NCI-H446 (cell line): ENCODE data around the gene ALDH3A2.

Experiments
- DNase-seq, 2 experiments: peaks; one replicate each; lab custom pipeline; 2025; lab: John Stamatoyannopoulos, UW

ALDH3A2 gene

DNA sequence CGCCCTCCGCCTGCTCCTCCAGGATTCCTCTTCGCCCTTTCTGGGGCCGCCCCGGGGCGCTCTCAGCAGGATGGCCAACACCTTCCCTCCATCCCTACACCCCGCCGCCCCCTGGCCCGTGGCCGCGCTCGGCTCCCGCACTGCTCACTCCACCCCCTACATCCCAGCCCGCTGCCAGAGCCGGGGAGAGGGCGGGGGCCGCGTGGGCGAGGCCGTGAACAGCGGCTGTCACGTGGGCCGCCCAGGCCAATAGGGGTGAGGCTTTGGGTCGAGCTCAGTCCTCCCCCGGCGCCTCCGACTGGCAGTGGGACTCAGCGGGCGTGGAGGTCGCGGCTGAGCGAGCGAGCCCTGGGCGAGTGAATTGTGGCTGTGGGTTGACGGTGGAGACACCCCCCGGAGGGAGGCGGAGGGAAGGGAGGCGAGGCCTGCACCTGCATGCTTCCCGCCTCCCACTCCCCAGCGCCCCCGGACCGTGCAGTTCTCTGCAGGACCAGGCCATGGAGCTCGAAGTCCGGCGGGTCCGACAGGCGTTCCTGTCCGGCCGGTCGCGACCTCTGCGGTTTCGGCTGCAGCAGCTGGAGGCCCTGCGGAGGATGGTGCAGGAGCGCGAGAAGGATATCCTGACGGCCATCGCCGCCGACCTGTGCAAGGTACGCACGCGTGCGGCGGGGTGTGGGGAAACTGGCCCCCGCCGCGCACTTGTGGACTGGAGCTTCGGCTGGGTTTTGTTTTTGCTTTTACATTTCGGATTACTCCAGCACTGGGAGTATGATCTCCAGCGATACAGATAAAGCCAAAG, at the start of gene ALDH3A2:
Gene ALDH3A2 (plus strand): TSS at position 277 of the 799 bp plus-strand sequence. CDS start 221 bp downstream, at position 498.
- peak; percentile 89 to 93 for DNase-seq

DNA sequence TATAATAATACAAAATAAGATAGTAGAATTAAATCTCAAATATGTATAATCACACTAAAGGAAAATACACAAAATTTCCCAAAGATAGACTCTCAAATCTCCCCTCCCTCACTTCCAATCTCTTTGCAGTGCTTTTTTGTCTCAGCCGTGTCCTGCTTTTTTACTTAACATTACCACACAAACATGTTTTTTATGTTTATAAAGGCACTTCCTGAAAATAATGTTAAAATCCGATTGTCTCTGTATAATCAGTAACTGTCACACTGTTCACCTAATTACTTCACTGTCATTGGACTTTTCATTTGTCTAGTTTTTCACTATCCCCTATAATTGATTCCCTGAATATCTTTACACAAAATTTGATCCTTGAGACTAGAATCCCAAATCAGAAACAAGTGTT, 38.2 kb upstream of the ALDH3A2 start:
- no peak for DNase-seq

DNA sequence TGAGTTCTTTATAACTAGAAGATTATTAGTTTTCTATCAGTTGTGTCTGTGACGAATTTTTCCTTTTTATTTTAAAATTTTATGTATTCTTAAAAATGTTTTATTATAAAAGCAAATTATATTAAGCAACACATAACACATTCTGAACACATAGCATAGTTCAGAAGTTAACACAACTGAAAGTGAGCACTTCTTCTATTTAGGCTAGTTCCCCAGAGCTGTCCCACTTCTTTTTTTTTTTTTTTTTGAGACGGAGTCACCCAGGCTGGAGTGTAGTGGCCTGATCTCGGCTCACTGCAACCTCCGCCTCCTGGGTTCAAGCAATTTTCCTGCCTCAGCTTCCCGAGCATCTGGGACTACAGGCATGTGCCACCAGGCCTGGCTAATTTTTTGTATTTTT, 37.7 kb upstream of the ALDH3A2 start:
- no peak for DNase-seq

DNA sequence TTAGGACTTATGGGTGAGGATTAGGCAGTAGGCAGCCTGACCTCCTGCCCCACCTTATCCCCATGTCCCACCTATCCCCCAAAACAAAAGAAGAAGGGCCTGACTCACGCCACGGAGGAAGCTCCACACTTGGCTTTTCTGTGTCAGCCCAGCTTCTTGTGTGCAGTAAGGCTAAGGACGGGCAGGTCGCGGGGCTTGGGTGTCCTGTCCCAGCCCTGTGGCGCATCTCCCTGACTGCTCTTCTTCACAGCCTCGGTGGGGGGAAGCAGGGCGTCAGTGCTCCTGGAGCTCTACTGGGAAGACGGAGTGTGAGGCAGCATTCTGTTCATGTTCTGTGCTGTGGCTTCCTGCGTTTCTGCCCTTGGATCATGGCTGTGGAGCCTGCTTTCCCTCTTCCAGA, 34.6 kb upstream of the ALDH3A2 start:
- DNase-seq, result no peak

DNA sequence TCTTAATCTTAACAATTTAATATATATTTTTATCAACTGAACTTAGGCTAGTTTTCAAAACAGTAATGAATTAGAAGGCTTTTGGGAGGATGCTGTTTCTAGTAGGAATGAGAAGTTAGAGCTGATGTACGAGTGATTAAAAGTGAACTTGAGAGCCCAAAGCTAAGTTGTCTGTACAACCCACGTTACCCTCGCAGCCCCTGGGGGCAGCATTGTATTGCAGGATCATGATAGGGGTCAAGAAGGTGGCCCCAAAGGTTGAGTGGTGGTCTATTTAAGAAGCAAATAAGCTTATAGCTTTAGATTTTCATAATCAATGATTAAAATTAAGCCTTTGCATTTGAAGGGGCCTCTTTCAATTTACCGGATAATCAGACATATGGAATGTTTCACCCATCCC, 33.7 kb upstream of the ALDH3A2 start:
- DNase-seq, result no peak

DNA sequence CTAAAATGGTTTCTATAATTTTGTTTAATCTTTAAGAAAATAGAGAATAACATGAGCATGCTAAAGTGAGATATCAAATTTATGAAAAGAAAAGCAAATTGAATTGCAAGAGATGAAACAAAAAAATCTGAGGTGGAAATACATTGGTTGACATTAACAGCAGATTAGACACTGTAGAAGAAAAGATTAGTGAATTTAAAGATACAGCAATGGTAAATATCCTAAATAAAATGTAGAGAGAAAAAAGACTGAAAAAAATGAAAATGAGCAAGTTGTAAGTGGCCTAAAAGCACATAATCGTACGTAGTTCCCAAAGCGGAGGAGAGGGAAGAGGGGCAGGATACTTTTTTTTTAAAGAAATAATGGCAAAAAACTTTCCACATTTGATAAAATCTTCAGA, 30.5 kb upstream of the ALDH3A2 start:
- DNase-seq, result no peak

DNA sequence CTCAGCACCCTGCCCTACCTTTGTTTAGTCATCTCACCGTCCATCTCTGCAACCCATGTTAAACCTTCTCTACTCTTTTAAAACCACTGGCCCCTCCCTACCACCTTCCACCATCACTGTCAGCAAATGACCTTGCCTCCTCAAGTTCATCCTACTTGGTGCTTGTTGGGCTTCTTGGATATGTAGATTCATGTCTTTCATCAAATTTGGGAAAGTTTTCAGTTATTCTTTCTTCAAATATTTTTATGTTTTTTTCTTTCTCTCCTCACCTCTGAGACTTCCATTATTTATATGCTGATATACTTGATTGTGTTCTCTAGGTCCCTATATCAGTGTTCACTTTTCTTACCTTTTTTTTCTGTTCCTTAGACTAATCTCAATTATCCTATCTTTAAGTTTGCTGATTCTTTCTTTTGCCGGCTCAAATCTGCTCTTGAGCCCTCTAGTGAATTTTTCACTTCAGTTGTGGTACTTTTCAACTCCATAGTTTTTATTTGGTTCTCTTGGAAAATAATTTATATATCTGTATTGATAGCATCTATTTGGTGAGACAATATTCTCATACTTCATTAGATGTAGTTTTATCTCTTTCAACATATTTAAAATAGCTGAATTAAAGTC, 28.7 kb upstream of the ALDH3A2 start:
- no peak for DNase-seq

DNA sequence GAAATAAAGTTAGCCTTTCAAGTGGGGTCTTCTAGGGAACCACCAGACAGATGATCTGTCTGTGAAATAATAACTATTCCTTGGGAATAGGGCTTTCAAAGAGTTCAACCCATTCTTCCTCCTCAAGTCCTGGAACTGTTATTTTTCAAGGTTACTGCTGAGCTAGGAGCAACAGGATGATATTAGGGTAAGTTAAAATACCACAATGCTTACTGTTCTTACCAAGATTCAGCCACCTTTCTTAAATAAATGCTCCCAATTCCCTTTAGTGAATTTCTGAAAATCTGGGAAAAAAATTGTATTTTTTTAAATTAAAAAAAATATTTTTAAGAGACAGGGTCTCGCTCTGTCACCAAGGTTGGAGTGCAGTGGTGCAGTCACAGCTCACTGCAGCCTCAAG, 26.9 kb upstream of the ALDH3A2 start:
- DNase-seq, result no peak

DNA sequence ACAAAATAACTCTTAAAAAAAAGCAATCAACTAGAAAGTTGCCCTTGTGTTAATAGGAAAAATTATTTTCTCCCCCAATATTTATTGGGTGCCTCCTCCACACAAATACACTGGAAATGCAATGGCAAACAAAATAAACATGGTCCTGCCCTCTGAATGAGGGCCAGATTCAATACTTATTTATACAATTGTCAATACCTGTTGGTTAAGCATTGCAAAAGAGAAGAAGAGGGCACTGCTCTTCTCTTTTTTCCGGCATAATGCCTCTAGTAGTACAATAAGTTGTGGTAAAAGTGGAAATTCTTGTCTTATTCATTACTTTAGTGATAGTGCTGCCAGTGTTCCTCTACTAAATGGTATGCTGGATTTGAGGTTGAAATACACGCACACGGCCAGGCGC, 22.5 kb upstream of the ALDH3A2 start:
- no peak for DNase-seq

DNA sequence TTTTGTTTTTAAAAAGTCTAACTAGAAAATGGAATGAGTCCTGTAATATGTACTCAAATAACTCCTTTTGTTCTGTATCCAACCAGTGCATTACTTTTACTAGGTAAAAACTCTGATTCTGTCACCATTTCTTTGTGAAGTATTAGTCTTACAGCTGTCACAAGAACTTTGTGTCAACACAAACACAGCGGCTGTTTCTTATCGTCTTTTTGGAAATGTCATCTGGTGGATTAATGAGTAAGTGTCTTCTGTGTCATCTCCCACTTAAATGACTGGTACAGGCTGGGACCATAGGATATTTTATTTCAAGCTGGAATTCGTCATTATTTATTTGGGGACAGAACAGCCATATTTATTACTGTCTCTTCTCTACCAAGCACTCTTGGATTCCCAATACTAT, 19.1 kb upstream of the ALDH3A2 start:
- DNase-seq, result no peak

DNA sequence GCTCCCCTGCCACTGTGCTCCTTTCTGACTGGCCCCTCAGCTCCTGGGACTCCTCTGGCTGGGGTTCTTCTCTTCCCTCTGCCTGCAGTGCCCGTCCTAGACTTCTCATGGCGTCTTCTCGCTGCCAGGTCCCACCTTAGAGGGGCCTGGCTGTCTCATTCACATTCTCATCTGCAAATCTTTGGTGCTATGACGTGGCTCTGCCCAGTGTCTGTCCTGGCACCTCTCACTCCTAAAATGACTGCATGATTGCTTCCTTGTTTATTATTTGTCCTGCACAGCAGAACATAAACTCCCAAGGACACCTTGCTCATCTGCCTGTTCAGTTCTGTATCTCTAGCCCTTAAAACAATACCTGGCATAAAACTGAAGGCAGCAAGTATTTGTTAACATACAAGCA, 18.5 kb upstream of the ALDH3A2 start:
- DNase-seq, result no peak

DNA sequence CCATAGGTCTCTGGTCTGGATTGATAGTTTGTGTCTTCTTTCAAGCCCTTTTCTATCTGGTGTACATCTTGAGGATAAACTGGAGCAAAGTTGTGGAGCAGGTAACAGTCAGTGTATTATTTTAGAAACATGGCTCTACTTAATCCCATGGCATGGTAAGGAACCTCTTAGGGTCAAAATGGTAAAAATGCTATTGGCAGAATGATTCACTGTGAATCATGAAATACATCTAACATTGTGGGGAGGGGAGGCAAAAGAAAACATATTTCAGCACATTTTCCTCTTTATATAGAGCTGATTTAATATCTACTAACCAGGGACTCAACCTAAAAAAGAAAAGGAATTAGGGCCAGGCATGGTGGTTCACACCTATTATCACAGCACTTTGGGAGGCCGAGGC, 17.9 kb upstream of the ALDH3A2 start:
- no peak for DNase-seq

DNA sequence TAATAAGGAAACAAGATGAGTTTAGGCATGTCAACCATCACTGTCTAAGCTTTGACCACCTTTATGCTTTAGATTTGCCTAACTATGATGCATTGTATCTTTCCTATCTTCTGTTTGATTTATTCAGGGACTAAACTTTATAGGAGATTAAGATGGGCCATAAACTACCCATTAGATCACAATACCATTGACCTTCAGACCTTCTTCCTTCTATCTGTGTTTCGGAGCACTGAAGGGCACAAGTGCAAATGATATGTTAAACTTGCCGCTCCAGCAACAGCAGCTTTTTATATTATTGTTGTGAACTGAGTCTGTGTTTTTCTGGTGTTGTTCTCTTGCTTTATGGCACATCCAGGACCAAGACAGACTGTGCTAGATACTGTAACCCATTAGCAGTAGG, 16.6 kb upstream of the ALDH3A2 start:
- DNase-seq, result no peak

DNA sequence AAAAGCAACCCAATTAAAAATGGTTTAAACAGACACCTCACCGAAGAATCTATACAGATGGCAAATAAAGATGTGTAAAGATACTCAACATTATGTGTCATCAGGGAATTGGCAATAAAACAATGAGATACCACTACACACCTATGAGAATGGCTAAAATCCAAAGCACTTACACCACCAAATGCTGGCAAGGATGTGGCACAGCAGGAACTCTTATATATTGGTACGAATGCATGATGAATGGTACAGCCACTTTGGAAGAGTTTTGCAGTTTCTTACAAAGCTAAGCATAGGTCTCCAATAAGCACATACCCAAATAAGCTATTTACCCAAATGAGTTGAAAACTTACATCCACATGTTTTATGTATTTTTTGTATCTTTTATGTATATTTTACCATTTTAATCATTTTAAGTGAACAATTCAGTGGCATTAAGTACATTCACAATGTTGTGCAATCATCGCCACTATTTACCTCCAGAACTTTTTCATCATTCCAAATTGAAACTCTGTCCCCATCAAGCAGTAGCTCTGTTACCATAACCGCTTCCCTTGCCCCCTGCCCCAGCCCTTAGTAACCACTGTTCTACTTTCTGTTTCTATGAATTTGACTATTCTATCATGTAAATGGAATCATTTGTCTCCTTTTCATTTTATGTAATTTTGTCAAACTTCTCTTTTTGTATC, 6.7 kb upstream of the ALDH3A2 start:
- no peak for DNase-seq

DNA sequence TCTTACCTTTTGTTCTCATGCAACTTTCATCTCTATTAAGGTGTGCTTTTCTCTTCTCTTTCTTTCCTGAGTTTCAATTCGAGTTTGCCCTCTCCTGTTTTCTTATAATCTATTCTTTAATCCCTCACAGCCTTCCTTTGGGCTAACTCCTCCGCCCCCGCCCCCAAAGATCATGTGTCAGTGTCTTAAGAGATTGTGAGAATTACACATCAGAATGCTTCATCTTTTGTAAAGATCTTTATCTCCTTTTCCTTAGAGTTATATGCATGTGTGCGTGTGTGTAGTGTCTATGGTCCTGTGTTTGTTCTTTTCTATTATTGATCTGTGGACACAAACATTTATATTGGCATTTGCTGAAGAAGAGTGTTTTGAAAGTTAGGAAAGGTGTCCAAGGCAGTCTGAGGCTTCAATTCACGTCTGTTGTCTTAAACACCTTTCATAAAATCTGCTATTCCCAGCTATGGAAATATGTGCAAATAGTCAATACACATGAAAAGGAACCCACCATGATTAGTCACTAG, 6.1 kb upstream of the ALDH3A2 start:
- no peak for DNase-seq

DNA sequence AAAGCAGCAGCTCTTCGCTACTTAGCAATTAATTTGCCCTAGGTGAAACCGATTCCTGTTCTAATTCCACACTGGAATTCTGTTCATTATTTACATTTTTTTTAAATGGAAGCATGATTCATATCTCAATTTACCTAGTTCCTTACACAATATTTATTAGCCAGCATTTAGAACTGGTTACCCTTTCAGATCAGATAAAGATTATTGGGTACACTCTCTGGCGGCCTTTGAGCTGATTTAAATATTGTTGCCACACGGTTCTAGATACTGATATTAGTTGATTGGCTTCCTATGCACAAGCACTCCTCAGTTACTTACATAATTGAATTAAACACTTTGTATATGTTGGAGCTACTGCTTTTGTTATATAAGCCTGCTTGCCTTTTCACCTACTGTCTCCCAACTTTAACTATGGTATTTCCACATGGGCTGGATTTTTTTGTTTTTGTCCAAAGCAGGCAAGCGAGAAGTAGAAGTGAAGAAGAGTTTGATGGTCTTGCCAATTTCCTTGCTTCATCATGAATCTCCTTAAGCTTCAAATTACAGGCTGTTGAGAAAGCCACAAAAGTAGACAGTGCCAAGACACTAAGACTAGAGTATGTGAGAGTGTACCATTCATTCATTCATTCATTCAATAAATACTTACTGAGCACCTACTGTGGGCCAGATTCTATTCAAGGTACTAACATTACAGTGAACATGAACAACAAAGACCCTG, 3.9 kb upstream of the ALDH3A2 start:
- DNase-seq, result no peak

DNA sequence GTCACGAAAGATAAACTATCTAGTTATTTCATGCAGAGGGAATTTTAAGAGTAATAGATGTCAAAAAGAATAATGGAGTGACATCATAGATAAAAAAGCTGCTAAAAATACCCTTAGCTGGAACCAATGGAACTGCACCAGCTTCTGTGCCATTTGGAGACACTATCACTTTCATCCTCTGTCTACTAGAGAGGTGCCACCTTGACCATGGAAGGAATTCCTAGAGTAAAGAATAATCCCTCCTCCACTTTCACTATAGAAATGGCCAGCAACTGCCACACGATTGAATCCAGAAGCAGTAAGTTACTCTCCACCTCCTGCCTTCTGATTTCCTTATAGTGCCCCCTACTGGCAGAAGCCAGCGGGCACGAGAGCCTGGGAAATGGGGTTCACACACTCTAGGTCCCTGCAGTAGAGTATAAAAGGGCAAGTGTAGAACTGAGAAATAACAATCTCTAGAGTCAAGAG, 2.8 kb upstream of the ALDH3A2 start:
- peak in 1 of 2 experiments; percentile 47 for DNase-seq

DNA sequence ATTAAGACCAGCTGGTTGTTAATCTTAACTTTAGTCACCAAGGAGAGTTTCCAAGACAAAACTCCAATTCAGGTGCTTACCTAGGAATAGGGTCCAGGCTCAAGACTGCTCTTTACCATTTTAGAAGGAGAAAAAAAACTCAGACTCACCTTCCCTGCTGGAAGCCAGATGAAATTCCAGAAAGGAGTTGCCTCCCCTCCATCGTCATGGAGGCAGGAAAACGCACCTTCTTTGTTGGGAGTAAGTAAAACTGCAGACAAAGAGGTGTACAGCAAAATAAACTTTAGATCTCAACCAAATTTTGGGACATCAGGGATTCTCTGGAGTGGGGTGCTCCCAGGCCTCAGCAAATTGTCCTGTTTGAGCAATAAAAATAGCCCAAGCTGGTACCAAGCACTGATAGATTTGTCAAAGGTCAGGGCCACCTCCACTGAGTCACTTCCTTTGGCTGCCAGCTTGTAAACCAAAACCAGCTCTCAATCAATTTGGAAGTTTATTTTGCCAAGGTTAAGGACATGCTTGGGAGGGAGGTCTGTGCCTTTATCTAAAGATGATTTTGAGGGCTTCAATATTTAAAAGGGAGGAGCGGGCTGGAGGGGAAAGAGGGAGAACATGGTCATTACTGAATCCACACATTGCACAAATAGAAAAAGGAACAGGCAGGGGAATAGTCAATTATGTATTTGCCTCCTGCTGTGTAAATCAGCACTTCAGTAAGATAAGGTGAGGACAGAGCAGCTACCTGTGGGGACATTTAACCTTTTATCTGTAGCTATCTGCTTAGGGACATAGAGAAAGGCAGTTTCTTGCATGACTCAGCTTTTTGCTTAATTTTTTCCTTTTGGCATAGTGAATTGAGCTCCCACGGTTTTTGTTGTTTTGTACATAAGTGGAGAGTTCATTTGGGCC, 1.5 kb upstream of the ALDH3A2 start:
- no peak for DNase-seq

DNA sequence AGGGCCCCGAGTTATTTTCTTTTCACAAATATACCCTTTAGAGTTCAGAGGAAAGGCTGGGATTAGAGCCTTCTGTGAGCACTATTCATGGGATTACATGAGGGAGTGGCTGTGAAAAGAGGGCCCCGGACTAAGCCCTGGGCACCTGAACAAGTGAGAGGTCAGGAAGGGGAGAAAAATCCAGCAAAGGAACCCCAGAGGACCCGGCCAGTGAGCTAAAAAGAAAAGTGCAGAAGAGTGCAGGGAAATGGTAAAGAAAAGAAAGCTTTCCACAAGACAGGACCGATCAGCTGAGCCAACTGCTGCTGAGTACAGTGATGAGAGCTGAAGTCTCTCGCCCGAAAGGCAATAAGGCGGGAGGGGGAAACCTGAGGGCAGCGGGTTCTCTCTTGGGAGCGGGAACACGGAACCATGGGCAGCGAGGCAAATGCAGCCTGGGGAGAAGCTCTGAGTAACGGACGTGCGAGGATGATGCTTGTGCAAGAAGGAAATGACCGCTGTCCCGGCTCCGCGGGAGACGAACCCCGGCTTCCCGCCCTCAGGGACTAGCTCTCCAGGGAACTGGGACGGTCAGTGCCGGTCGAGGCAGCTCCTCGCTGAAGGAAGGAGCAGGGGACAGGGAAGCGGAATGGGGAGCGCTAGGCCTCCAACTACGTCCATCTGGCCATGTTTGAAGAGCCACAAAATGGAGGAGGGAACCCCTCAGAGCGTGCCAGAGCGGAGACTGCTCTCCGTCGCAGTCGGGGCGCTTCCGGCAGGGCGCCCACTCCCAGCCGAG, 665 bp upstream of the ALDH3A2 start:
- DNase-seq, result peak; percentile 34 to 49

DNA sequence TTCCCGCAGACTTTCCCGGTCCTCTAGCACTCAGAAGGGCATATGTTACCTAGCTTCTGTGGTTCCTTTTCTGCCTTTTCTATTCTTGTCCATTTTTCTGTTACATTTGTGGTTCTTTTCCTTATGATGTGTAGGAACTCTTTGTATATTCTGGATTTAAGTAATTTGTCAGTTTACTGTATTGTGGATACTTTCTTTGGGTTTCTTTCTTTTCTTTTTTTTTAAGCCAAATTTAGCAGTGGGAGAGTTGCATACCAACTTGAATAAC, 657 bp downstream of the ALDH3A2 start:
- DNase-seq, result no peak

DNA sequence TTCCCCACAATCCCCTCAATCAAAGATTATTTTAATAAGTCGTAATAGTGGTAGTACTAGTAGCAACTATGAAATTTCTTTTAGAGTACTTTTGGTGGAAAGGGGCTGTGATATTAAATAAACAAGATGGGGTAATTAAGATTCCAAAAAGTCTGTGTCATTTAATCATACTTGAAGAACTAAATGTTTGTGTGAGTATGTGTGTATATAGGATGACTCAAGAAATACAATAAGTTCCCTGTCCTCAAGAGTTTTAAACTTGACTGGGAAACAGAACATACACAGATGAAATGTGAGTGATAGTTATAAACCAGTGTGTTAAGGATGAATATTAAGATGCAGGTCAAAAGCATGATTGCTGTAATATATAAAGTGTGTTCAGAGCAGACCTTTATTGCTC, 2.3 kb downstream of the ALDH3A2 start:
- no peak for DNase-seq
